ACHN (cell line): ENCODE results near the gene KCP.
A peak's percentile ranks its signal among the peaks of the same experiment; 100 is the strongest.

Experiments used
- DNase-seq: peaks from one replicate; pipeline ENCODE4 v3.0.0-alpha.2; 2015
- in situ Hi-C: cut with HindIII; loops from 2 replicates; pipeline ENCODE4 v1.10.0; 2017; ENCODE audit warnings: low sequenced_read_pairs, low pct_ligation_motif_present, low pct_unique_long_range_greater_than_20kb

Gene KCP

DNA sequence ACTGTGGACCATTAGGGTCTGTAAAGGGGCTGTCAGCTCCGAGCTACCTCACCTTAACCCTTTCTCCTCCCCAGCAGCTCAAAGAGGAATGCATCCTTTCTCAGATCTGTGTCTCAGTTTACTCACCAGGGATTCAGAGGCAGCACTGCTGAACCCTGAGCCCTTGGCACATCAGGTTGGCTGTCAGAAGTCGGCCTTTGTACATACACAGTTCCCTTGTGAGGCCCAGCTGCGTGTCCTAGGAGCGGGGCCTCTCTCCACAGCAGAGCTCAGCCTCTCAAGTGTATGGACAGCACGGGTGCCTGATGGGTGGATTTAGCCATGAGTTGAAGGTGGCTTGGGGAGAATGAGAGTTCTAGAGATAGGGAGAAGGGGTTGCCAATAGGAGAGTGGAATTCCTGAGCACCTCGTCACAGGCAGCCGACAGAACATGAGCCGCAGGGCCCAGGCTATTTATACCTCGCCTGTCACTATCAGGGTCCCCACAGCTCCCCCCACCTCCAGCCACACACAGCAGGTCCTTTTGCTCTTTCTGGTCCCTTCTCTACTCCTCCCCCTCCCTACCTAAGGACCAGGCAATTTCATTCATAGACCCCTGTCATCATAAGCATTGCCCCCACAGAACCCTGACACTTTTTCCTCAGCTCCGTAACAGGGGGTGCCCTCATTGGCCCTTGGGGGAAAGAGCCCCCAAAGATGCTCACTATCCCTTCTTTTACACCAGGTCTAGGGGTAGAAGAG is 82.4 kb downstream of the KCP start:
- in situ Hi-C loops = no loop called here
- DNase-seq = peak; percentile 81

DNA sequence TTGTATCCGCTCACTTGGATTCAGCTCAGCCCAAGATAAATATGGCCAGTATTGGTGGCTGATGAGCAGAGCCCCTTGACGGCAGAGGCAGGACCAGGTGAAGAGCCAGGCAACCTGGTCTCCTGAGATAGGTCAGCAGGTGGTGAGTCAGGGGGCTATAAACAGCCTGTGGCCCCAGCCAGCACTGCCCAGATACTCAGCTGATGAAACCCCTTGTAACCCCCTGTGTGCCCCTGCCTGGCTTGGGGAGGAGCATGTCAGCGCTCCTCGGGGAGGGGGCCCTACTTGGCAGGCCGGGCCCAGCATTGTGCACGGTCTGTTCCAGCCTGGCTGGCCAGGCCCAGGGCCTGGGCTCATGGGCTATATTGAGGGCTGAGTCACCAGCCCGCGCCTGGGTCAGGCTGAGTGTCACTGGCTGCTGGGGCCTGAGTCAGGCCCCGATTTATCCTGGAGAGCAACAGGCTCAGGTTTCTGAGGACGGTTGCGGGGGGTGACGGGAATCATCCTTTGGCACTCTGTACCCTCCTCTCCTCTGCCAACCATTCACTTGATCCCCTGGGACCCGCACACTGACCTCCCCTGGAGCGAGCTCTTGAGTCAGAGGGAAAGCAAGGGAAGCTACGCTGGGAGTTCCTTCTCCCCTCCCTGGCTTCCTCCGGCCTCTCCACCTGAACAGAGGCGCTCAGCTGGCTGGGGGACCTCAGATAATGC is 83.1 kb downstream of the KCP start:
- in situ Hi-C loops = no loop called here
- DNase-seq = peak; percentile 87

DNA sequence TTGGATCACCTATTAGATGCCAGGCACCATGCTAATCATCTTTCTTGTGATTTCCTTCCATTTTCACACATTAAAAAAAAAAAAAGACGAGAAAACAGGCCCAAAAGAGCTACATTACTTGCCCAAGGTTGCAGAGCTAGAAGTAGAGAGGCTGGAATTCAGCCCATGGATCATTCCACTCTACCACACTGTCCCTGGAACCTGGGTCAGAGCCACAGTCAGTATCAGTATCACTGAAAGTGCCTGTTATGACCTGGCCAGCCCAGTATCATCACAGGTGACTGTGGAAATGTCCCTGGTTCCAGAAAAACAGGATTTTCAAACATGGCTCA is 83.6 kb downstream of the KCP start:
- in situ Hi-C loops = no loop called here
- no peak for DNase-seq
